Activated CD4-positive, alpha-beta T cell treated with anti-CD3 and anti-CD28 coated beads for 36 hours (primary cell): ENCODE results near the gene COPRS. TPM values are rescaled to one million over a fixed set of nuclear protein-coding genes. Genes with fewer than 3 reads are reported as not detected.

Source experiments
- ATAC-seq: fragments of 200-7000 bp; cut with Tn5 transposase; one replicate; pipeline ENCODE4 v1.10.0; 2021; ENCODE audit warnings: mild to moderate bottlenecking, moderate library complexity
- CTCF ChIA-PET: fragments of 350-600 bp; sonication (Branson Sonifier 250); formaldehyde crosslinking; loops from one replicate; lab custom pipeline; 2021; ENCODE audit warnings: antibody characterized with exemption; lab: Charles Lee
- POLR2A ChIA-PET: fragments of 350-600 bp; sonication (Branson Sonifier 250); formaldehyde crosslinking; loops from one replicate; lab custom pipeline; 2021; ENCODE audit warnings: antibody characterized with exemption, inconsistent platforms; lab: Charles Lee
- DNase-seq: peaks from one replicate; pipeline ENCODE4 v3.0.0-alpha.2; 2020
- H3K27ac Mint-ChIP-seq: one replicate; pipeline ENCODE4 v1.8.0; 2021; ENCODE audit warnings: mixed read lengths
- H3K27me3 Mint-ChIP-seq: one replicate; pipeline ENCODE4 v1.8.0; 2021; ENCODE audit warnings: mixed read lengths
- H3K36me3 Mint-ChIP-seq: one replicate; pipeline ENCODE4 v1.8.0; 2021; ENCODE audit warnings: low read depth, mixed read lengths
- H3K4me1 Mint-ChIP-seq: one replicate; pipeline ENCODE4 v1.8.0; 2021; ENCODE audit warnings: mixed read lengths
- H3K4me3 Mint-ChIP-seq: one replicate; pipeline ENCODE4 v1.8.0; 2021; ENCODE audit warnings: mild to moderate bottlenecking, moderate library complexity, mixed read lengths
- H3K9me3 Mint-ChIP-seq: one replicate; pipeline ENCODE4 v1.8.0; 2021; ENCODE audit warnings: low read depth, mixed read lengths
- intact Hi-C, 2 experiments: fragments of 100-400 bp; cut with DNase I in 1 of 2; cut with micrococcal nuclease in 1 of 2; formaldehyde crosslinking; loops; one replicate each; pipeline versions ENCODE4 v1.14.2 to v1.15.1; 2022 to 2024; cut with DNase I, micrococcal nuclease
- total RNA-seq, 2 experiments: library from RNA; stranded (reverse); gene quantifications; one replicate each; pipeline ENCODE4 v1.2.3, GENCODE V29; 2021

COPRS gene
- total RNA-seq, 2 experiments from 2014 or later = 35.0 to 41.3 TPM

GRCh38 chr17:31877911-31878702 is 19.1 kb upstream of the COPRS start:
- Mint-ChIP-seq H3K4me3 (peak overlapping the region; percentile 23), H3K4me1 (peaks cover 25% of the 10 kb centered on the region), H3K27me3 (no peaks in the 10 kb centered on the region), H3K27ac (peak overlapping the region; percentile 94), H3K9me3 (no peaks in the 10 kb centered on the region), H3K36me3 (peaks cover 56% of the 10 kb centered on the region)
- intact Hi-C loops = loop anchor here (1.0 kb wide), 2 partner anchors 19 to 23 kb away; partner anchors contain the start of genes UTP6 (in 2 of the 2) and COPRS (in 1 of the 2)
- ChIA-PET CTCF (interaction anchor here (0.7 to 1.4 kb wide), 3 partner anchors 19 to 444 kb away, joined by 3 to 4 read pairs (median 3); no protein-coding TSS in a partner anchor), POLR2A (interaction anchor here (0.7 kb wide), 1 partner anchor 388 kb away, joined by 3 read pairs; no protein-coding TSS in a partner anchor)
- DNase-seq (peak; percentile 63), ATAC-seq (peak; percentile 89)

DNA sequence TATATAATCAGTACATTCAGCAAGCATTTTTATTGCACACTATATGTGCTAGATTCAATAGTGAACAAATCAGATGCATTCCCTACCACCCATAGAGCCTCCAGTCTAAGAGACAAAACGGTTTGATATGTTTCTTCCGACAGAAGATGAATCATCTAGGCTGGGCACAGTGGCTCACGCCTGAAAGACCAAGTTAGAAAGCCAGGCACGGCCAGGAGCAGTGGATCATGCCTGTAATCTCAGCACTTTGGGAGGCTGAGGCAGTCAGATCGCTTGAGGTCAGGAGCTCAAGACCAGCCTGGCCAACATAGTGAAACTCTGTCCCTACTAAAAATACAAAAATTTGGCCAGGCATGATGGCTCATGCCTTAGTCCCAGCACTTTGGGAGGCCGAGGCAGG is 18.3 kb upstream of the COPRS start:
- CTCF ChIA-PET = no interaction called here
- Mint-ChIP-seq H3K27me3 (no peaks in the 10 kb centered on the region), H3K9me3 (no peaks in the 10 kb centered on the region), H3K4me3 (no peak overlapping the region), H3K27ac (peak overlapping the region; percentile 31), H3K36me3 (peaks cover 57% of the 10 kb centered on the region), H3K4me1 (peaks cover 23% of the 10 kb centered on the region)
- intact Hi-C loops = no loop called here
- DNase-seq (no peak), ATAC-seq (no peak)
- POLR2A ChIA-PET = no interaction called here

DNA sequence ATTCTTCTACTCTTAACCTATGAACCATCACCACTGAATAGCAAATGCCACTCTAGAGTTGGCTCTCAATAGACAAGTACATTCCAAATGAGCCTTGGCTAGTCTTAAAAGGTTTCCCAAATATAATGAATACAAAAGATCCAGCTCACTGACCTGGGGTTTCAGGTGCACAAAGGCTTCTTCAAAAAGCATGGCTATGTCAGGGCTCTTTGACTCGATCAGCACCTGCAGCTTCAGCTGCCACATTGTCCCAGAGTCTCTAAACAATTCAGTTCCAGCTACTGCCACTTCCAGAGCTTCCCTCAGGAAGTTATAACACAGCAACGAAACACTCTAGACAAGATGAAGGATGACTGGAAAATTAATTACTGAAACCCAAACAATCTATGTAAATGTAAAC is 16.0 kb upstream of the COPRS start:
- intact Hi-C loops = no loop called here
- DNase-seq (no peak), ATAC-seq (no peak)
- Mint-ChIP-seq H3K9me3 (no peaks in the 10 kb centered on the region), H3K27me3 (no peaks in the 10 kb centered on the region), H3K4me1 (peaks cover 20% of the 10 kb centered on the region), H3K27ac (no peak overlapping the region), H3K4me3 (no peak overlapping the region), H3K36me3 (peaks cover 56% of the 10 kb centered on the region)
- ChIA-PET CTCF (interaction anchor here (0.7 to 1.4 kb wide), 2 partner anchors 26 to 57 kb away, joined by 3 read pairs; partner anchors contain the start of gene UTP6), POLR2A (interaction anchor here (0.7 to 1.4 kb wide), 2 partner anchors 26 to 415 kb away, joined by 3 to 9 read pairs; partner anchors contain the start of gene UTP6)

DNA sequence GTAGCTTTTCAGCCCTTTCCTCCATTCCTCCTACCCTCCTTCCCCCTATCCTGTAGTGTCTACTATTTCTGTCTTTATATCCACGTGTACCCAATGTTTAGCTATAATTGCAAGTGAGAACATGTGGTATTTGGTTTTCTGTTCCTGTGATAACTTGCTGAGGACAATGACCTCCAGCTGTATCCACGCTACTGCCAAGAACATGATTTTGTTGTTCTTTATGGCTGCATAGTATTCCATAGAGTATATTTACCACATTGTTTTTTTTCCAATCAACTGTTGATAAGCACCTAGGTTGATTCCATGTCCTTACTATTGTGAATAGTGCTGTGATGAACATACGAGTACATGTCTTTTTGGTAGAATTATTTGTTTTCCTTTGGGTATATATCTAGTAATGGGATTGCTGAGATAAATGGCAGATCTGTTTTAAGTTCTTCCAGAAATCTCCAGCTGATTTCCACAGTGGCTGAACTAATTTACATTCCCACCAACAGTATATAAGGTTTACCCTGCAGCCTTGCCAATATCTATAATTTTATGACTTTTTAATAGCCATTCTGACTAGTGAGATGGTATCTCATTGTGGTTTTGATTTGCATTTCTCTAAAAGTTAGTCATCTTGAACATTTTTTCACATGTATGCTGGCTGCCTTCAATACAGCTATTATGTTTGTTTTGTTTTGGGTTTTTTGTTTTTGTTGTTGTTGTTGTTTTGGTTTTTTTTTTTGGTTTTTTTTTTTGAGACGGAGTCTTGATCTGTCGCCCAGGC is 10.9 kb upstream of the COPRS start:
- Mint-ChIP-seq H3K36me3 (peaks cover 63% of the 10 kb centered on the region), H3K27me3 (no peaks in the 10 kb centered on the region)
- CTCF ChIA-PET = interaction anchor here (0.6 kb wide), 1 partner anchor 344 kb away, joined by 3 read pairs; no protein-coding TSS in a partner anchor

GRCh38 chr17:31869031-31869430 is 10.0 kb upstream of the COPRS start:
- Mint-ChIP-seq H3K4me1 (no peaks in the 10 kb centered on the region), H3K27me3 (no peaks in the 10 kb centered on the region), H3K27ac (no peak overlapping the region), H3K36me3 (peaks cover 58% of the 10 kb centered on the region), H3K9me3 (no peaks in the 10 kb centered on the region), H3K4me3 (no peak overlapping the region)
- intact Hi-C loops = no loop called here
- CTCF ChIA-PET = interaction anchor here (0.6 kb wide), 1 partner anchor 36 kb away, joined by 3 read pairs; no protein-coding TSS in a partner anchor
- POLR2A ChIA-PET = no interaction called here
- ATAC-seq (no peak), DNase-seq (no peak)

More for the DNA sequence above, 10.9 kb upstream of the COPRS start:
- peak; percentile 16 for ATAC-seq
- H3K27ac Mint-ChIP-seq = no peak overlapping the region
- H3K4me1 Mint-ChIP-seq = no peaks in the 10 kb centered on the region
- H3K9me3 Mint-ChIP-seq = no peaks in the 10 kb centered on the region
- H3K4me3 Mint-ChIP-seq = no peak overlapping the region
- POLR2A ChIA-PET = no interaction called here
- intact Hi-C loops = no loop called here
- DNase-seq = no peak

GRCh38 chr17:31859487-31860008 is 504 bp upstream of the COPRS start:
- Mint-ChIP-seq H3K9me3 (no peaks in the 10 kb centered on the region), H3K27ac (peak overlapping the region; percentile 64)

GRCh38 chr17:31857920-31858641 is 963 bp downstream of the COPRS start:
- no peaks in the 10 kb centered on the region for H3K9me3 Mint-ChIP-seq
- ATAC-seq (peak; percentile 38), DNase-seq (no peak)
- peak overlapping the region; percentile 84 for H3K4me3 Mint-ChIP-seq
- POLR2A ChIA-PET = no interaction called here
- intact Hi-C loops = loop anchor here (2.0 kb wide), 3 partner anchors 43 to 363 kb away; partner anchors contain the start of gene UTP6 (in 1 of the 2)
- CTCF ChIA-PET = interaction anchor here (0.5 to 3.0 kb wide), 4 partner anchors 15 to 335 kb away, joined by 3 to 9 read pairs (median 4); no protein-coding TSS in a partner anchor
- no peaks in the 10 kb centered on the region for H3K27me3 Mint-ChIP-seq
- H3K36me3 Mint-ChIP-seq = peaks cover 13% of the 10 kb centered on the region
- H3K27ac Mint-ChIP-seq = peak overlapping the region; percentile 86
- H3K4me1 Mint-ChIP-seq = peaks cover 19% of the 10 kb centered on the region

More at GRCh38 chr17:31859487-31860008, 504 bp upstream of the COPRS start:
- Mint-ChIP-seq H3K4me1 (peaks cover 19% of the 10 kb centered on the region), H3K36me3 (peaks cover 16% of the 10 kb centered on the region), H3K27me3 (no peaks in the 10 kb centered on the region), H3K4me3 (peak overlapping the region; percentile 72)
- ChIA-PET POLR2A (no interaction called here), CTCF (interaction anchor here (0.7 to 3.0 kb wide), 6 partner anchors 17 to 470 kb away, joined by 3 to 9 read pairs (median 4); partner anchors contain the start of gene UTP6)
- no peak for ATAC-seq
- no peak for DNase-seq
- intact Hi-C loops = loop anchor here (1.0 to 2.0 kb wide), 8 partner anchors 19 to 372 kb away; partner anchors contain the start of genes UTP6 (in 2 of the 2) and RHOT1 (in 1 of the 2)

DNA sequence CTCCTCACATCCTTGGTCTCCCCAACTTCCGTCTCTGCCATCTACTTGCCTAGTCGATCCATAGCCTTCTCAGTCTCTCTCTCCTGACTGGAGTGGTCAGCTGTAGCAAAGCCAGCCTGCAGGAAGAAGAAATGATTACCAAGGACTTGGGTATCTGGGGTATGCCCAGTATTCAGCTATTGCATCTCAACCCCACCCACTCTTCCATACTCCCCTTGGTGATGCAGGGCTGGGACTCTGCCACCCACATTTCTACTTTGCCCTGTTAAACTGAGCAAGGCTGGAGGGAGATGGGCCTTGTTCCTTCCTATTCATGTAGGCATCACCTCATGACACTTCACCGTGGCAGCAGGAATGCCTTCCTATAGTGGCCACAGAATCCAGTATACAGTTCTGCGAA is 2.3 kb downstream of the COPRS start:
- ChIA-PET CTCF (interaction anchor here (0.6 to 1.1 kb wide), 3 partner anchors 14 to 527 kb away, joined by 3 to 4 read pairs (median 3); no protein-coding TSS in a partner anchor), POLR2A (no interaction called here)
- Mint-ChIP-seq H3K27me3 (no peaks in the 10 kb centered on the region), H3K36me3 (peaks cover 12% of the 10 kb centered on the region), H3K27ac (no peak overlapping the region), H3K4me1 (peaks cover 19% of the 10 kb centered on the region), H3K9me3 (no peaks in the 10 kb centered on the region), H3K4me3 (no peak overlapping the region)
- intact Hi-C loops = no loop called here
- DNase-seq = no peak
- no peak for ATAC-seq

DNA sequence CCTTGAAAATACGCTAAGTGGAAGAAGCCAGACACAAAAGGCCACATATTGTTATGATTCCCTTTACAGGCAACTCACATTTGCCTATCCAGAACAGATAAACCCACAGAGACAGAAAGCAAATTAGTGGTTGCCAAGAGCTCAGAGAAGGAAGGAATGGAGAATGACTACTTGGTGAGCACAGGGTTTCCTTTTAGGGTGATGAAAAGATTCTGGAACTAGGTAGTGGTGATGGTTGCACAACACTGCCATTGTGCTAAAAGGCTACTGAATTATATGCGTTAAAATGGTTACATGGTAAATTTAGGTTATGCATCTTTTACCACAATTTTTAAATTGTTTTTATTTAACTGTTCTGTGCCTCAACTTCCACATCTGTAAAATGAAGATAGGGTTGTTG is 4.4 kb downstream of the COPRS start:
- intact Hi-C loops = no loop called here
- H3K36me3 Mint-ChIP-seq = peaks cover 12% of the 10 kb centered on the region
- peaks cover 17% of the 10 kb centered on the region for H3K4me1 Mint-ChIP-seq
- H3K27me3 Mint-ChIP-seq = no peaks in the 10 kb centered on the region
- no peak overlapping the region for H3K27ac Mint-ChIP-seq
- ChIA-PET POLR2A (no interaction called here), CTCF (interaction anchor here (0.6 kb wide), 1 partner anchor 349 kb away, joined by 3 read pairs; no protein-coding TSS in a partner anchor)
- H3K4me3 Mint-ChIP-seq = no peak overlapping the region
- ATAC-seq = no peak
- DNase-seq = no peak
- H3K9me3 Mint-ChIP-seq = no peaks in the 10 kb centered on the region

GRCh38 chr17:31853911-31854470 is 5.1 kb downstream of the COPRS start:
- Mint-ChIP-seq H3K27me3 (no peaks in the 10 kb centered on the region), H3K27ac (no peak overlapping the region), H3K36me3 (peaks cover 11% of the 10 kb centered on the region), H3K4me1 (peaks cover 13% of the 10 kb centered on the region), H3K4me3 (no peak overlapping the region), H3K9me3 (no peaks in the 10 kb centered on the region)
- intact Hi-C loops = no loop called here
- ATAC-seq (no peak), DNase-seq (no peak)
- ChIA-PET POLR2A (no interaction called here), CTCF (interaction anchor here (0.6 kb wide), 1 partner anchor 350 kb away, joined by 3 read pairs; no protein-coding TSS in a partner anchor)
